HEK293 (cell line): Measurements from ENCODE around the gene TSPEAR.
"Not testable (repeated sequence)": the region's sequence is repeated elsewhere in the genome, so short reads cannot be mapped to it uniquely, and the experiment has no call there.

ENCODE experiments used
- CTCF ChIA-PET: fragments of 350-600 bp; formaldehyde crosslinking; extraction: SDS; loops from one replicate; lab custom pipeline; 2021; ENCODE audit warnings: antibody characterized with exemption; lab: Yijun Ruan, JAX
- POLR2A ChIA-PET: fragments of 300-600 bp; formaldehyde crosslinking; extraction: SDS; loops from one replicate; lab custom pipeline; 2020; ENCODE audit warnings: antibody characterized with exemption, inconsistent platforms; lab: Yijun Ruan, JAX
- H3K27ac ChIP-seq: fragments of 200-500 bp; sonication (Bioruptor generic); 2 replicates; pipeline ENCODE4 v1.5.1; 2014; ENCODE audit warnings: low read depth, low read length, control low read depth, inconsistent platforms; ENCODE audit errors: extremely low read depth
- H3K36me3 ChIP-seq, 2 experiments: fragments of 200-500 bp in 1 of 2; sonication (Bioruptor generic) in 1 of 2; 1 replicate in 1 of 2; 2 replicates in 1 of 2; pipeline ENCODE4 v1.5.1; 2014 to 2017; ENCODE audit warnings: inconsistent platforms in 2 of 2, low read length in 2 of 2; ENCODE audit not compliant: control insufficient read depth in 2 of 2, insufficient read depth in 1 of 2
- H3K4me1 ChIP-seq: fragments of 200-500 bp; sonication (Bioruptor generic); 2 replicates; pipeline ENCODE4 v1.5.1; 2014; ENCODE audit warnings: mild to moderate bottlenecking, low read length, inconsistent platforms; ENCODE audit not compliant: control insufficient read depth, insufficient read depth
- H3K4me3 ChIP-seq: 2 replicates; pipeline ENCODE4 v1.5.1; 2011; ENCODE audit warnings: low read depth, mild to moderate bottlenecking, control low read depth, low read length, moderate library complexity
- H3K9me3 ChIP-seq: fragments of 200-500 bp; sonication (Bioruptor generic); 2 replicates; pipeline ENCODE4 v1.5.1; 2014; ENCODE audit warnings: low read depth, low read length, inconsistent platforms; ENCODE audit not compliant: control insufficient read depth, insufficient read depth
- EGR2 ChIP-seq: fragments of 450-650 bp; formaldehyde crosslinking; IDR thresholded peaks from 2 replicates; pipeline ENCODE4 v1.5.1; 2016; ENCODE audit warnings: low read depth, missing biosample characterization, missing genetic modification characterization
- ELK4 ChIP-seq: IDR thresholded peaks from 2 replicates; pipeline ENCODE4 v1.6.1; 2011; ENCODE audit warnings: mild to moderate bottlenecking, low read depth, low read length, borderline replicate concordance
- KLF17 ChIP-seq: fragments of 450-650 bp; formaldehyde crosslinking; IDR thresholded peaks from 2 replicates; pipeline ENCODE4 v1.5.1; 2016; ENCODE audit warnings: missing biosample characterization, missing genetic modification characterization
- SP2 ChIP-seq: fragments of 450-650 bp; formaldehyde crosslinking; IDR thresholded peaks from 2 replicates; pipeline ENCODE4 v1.5.1; 2016; ENCODE audit warnings: missing biosample characterization, missing genetic modification characterization
- ZBTB10 ChIP-seq: fragments of 450-650 bp; formaldehyde crosslinking; IDR thresholded peaks from 2 replicates; pipeline ENCODE4 v1.5.1; 2016; ENCODE audit warnings: missing biosample characterization, missing genetic modification characterization
- ZBTB8A ChIP-seq: fragments of 450-650 bp; formaldehyde crosslinking; IDR thresholded peaks from 2 replicates; pipeline ENCODE4 v1.5.1; 2016; ENCODE audit warnings: missing biosample characterization, missing genetic modification characterization
- ZNF202 ChIP-seq: fragments of 450-650 bp; formaldehyde crosslinking; IDR thresholded peaks from 2 replicates; pipeline ENCODE4 v1.5.1; 2016; ENCODE audit warnings: missing biosample characterization, missing genetic modification characterization, borderline replicate concordance
- ZNF221 ChIP-seq: fragments of 450-650 bp; formaldehyde crosslinking; IDR thresholded peaks from 2 replicates; pipeline ENCODE4 v1.5.1; 2017; ENCODE audit warnings: missing biosample characterization, missing genetic modification characterization, borderline replicate concordance
- ZNF274 ChIP-seq, 2 experiments: fragments of 200-500 bp in 1 of 2; fragments of 450-650 bp in 1 of 2; sonication (Bioruptor generic) in 1 of 2; formaldehyde crosslinking in 1 of 2; IDR thresholded peaks; 2 replicates each; pipeline versions ENCODE4 v1.5.1 to v1.6.1; 2014 to 2016; ENCODE audit warnings: borderline replicate concordance in 1 of 2, inconsistent platforms in 1 of 2, low read length in 1 of 2, missing biosample characterization in 1 of 2, missing genetic modification characterization in 1 of 2
- ZNF324 ChIP-seq: fragments of 450-650 bp; formaldehyde crosslinking; IDR thresholded peaks from 2 replicates; pipeline ENCODE4 v1.5.1; 2016; ENCODE audit warnings: missing biosample characterization, missing genetic modification characterization
- ZNF48 ChIP-seq: fragments of 450-650 bp; formaldehyde crosslinking; IDR thresholded peaks from 2 replicates; pipeline ENCODE4 v1.5.1; 2016; ENCODE audit warnings: missing biosample characterization, missing genetic modification characterization
- ZNF501 ChIP-seq: fragments of 450-650 bp; formaldehyde crosslinking; IDR thresholded peaks from 2 replicates; pipeline ENCODE4 v1.5.1; 2016; ENCODE audit warnings: missing biosample characterization, missing genetic modification characterization
- ZNF513 ChIP-seq: fragments of 450-650 bp; IDR thresholded peaks from 2 replicates; pipeline ENCODE4 v1.5.1; 2018; ENCODE audit warnings: missing biosample characterization, missing genetic modification characterization
- ZNF624 ChIP-seq: fragments of 450-650 bp; formaldehyde crosslinking; IDR thresholded peaks from 2 replicates; pipeline ENCODE4 v1.5.1; 2017; ENCODE audit warnings: missing biosample characterization, missing genetic modification characterization
- ZNF701 ChIP-seq: fragments of 450-650 bp; formaldehyde crosslinking; IDR thresholded peaks from 2 replicates; pipeline ENCODE4 v1.5.1; 2016; ENCODE audit warnings: missing biosample characterization, missing genetic modification characterization
- ZNF704 ChIP-seq: fragments of 450-650 bp; formaldehyde crosslinking; IDR thresholded peaks from 2 replicates; pipeline ENCODE4 v1.5.1; 2016; ENCODE audit warnings: missing biosample characterization, missing genetic modification characterization
- ZNF747 ChIP-seq: fragments of 450-650 bp; formaldehyde crosslinking; IDR thresholded peaks from 2 replicates; pipeline ENCODE4 v1.5.1; 2016; ENCODE audit warnings: missing biosample characterization, missing genetic modification characterization
- ZNF837 ChIP-seq: fragments of 450-650 bp; formaldehyde crosslinking; IDR thresholded peaks from 2 replicates; pipeline ENCODE4 v1.5.1; 2016; ENCODE audit warnings: missing biosample characterization, missing genetic modification characterization

The TSPEAR gene

GRCh38 chr21:44664691-44665090 lies 46.7 kb downstream of the TSPEAR start:
- POLR2A ChIA-PET: no interaction called here
- no peaks in the 10 kb centered on the region for H3K4me1 ChIP-seq
- CTCF ChIA-PET: no interaction called here
- TF ChIP-seq ZNF704 (tag by site-specific recombination) (no peak), ZNF274 (IDR thresholded peaks at IDR 0.05; ENCODE audit: low read length) (no peak), ZNF274 (tag by site-specific recombination; IDR thresholded peaks at IDR 0.05; ENCODE audit: borderline replicate concordance) (no peak), ZBTB8A (tag by site-specific recombination) (no peak), ZNF624 (tag by site-specific recombination) (no peak), KLF17 (no peak), ZNF747 (no peak), ZNF837 (tag by site-specific recombination) (no peak), ZBTB10 (tag by site-specific recombination) (no peak), ELK4 (no peak), ZNF701 (tag by site-specific recombination) (no peak), ZNF513 (tag by site-specific recombination) (no peak), ZNF48 (tag by site-specific recombination) (no peak), ZNF221 (tag by site-specific recombination) (no peak), ZNF202 (no peak), ZNF501 (no peak), ZNF324 (tag by site-specific recombination) (no peak), SP2 (tag by site-specific recombination) (no peak)
- TF ChIP-seq, all 188 proteins: peak for 0
- no peaks in the 10 kb centered on the region for H3K9me3 ChIP-seq
- no peak overlapping the region for H3K27ac ChIP-seq
- no peaks in the 10 kb centered on the region for H3K36me3 ChIP-seq
- no peak overlapping the region for H3K4me3 ChIP-seq

- H3K36me3 ChIP-seq, H3K4me1 ChIP-seq, H3K27ac ChIP-seq, H3K9me3 ChIP-seq, CTCF ChIA-PET, H3K4me3 ChIP-seq, POLR2A ChIA-PET: not testable (repeated sequence)
- TF ChIP-seq EGR2 (tag by site-specific recombination): 0 out of 2 replicates have a peak, but pooled peaks have one; percentile 12
Measured at GRCh38 chr21:44661567-44661966, 49.8 kb downstream of the TSPEAR start.
